HG03520 (cell line): ENCODE data around the gene SELENOI.
"Not testable (repeated sequence)": the region's sequence is repeated elsewhere in the genome, so short reads cannot be mapped to it uniquely, and the experiment has no call there.

Experiments used
- ATAC-seq: cut with Tn5 transposase; IDR thresholded peaks from one replicate; pipeline ENCODE4 v1.9.1; 2021; ENCODE audit warnings: mild to moderate bottlenecking, moderate library complexity; ENCODE audit not compliant: unreplicated experiment

The SELENOI gene

GRCh38 chr2:26345545-26346453 is at the start of gene SELENOI:
Gene SELENOI, plus strand, starts transcription at chr2:26346143. Its CDS starts 90 bp downstream, at chr2:26346233.
- peak; percentile 91 for ATAC-seq

GRCh38 chr2:26297061-26297460 is 48.9 kb upstream of the SELENOI start:
- no peak for ATAC-seq

GRCh38 chr2:26298286-26298637 is 47.7 kb upstream of the SELENOI start:
- ATAC-seq = no peak

- no peak for ATAC-seq
Observed at GRCh38 chr2:26298638-26299393, 47.1 kb upstream of the SELENOI start.

DNA sequence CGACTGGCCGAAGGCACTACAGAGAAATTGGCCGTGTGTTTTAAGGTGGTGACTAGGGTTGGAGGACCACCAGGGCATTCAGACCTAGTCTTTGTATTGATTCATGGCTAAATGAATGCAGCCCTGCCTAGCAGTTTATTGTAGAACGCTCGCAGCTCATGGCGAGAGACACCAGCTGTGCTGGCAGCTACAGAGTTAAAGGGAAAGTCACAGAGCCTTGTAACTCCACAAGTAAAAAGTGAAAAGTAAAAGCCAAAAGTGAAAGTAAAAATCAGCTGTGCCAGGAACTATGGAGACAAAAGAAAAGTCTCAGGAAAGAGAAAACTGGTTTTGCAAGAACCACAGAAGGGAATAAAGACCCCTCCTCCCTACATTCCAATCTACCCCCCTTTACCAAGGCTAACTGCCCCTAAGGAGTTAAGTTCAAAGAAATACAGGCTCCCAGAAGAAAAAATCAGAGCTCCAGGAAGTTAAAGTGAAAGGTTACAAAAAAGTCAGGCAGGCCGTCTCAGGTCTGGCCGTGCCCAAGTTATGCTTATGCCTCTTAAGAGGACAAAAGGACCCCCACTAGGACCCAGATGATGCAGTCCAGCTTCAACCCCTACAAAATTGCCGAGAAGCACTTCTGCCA is 46.4 kb upstream of the SELENOI start:
- no peak for ATAC-seq

GRCh38 chr2:26300234-26300925 is 45.6 kb upstream of the SELENOI start:
- no peak for ATAC-seq

- ATAC-seq = no peak
Observed at GRCh38 chr2:26302846-26303245, 43.1 kb upstream of the SELENOI start.

DNA sequence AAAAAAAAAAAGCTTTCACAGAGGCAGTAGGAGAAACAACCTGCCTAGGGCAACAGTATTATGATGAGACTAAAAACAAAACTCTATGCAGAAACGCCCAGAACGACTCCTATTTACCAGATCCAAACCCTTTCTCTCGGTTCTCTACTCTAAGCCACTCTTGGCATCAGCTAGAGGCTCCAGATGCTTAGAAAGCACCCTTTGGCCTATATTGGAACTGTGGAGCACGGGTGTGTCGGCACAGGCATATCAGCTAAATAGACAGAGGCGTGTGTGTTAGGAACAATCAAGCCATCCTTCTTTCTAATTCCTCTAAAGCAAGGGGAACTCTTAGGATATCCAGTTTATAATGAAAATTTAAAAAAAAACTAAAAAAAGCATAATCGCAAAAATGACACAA is 40.8 kb upstream of the SELENOI start:
- ATAC-seq = not testable (repeated sequence)

- ATAC-seq = no peak
Observed at GRCh38 chr2:26305540-26305939, 40.4 kb upstream of the SELENOI start.

GRCh38 chr2:26309921-26310320 is 36.0 kb upstream of the SELENOI start:
- no peak for ATAC-seq

- ATAC-seq = no peak
Observed at GRCh38 chr2:26312471-26312870, 33.5 kb upstream of the SELENOI start.

DNA sequence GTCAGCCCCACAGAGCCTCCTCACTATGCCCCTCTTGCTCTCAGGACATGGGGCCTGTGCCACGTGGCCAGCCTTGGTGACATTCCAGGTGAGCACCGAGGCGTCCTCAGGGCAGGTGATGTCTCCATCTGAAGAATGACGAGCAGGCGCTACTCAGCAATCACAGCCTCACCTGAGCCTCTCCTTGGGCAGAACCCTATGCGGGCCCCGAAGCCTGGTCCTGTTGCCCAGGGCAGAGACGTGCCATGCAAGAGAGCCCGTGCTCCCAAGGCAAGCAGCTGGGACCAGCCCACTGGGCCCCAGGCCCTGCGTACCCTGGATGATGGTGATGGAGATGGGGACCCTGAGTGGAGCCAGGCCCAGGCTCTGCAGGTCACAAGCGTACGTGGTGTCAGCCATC is 32.5 kb upstream of the SELENOI start:
- ATAC-seq = no peak

GRCh38 chr2:26314243-26314642 is 31.7 kb upstream of the SELENOI start:
- ATAC-seq = no peak

GRCh38 chr2:26316041-26316440 is 29.9 kb upstream of the SELENOI start:
- ATAC-seq = no peak

GRCh38 chr2:26316845-26317244 is 29.1 kb upstream of the SELENOI start:
- ATAC-seq = no peak

DNA sequence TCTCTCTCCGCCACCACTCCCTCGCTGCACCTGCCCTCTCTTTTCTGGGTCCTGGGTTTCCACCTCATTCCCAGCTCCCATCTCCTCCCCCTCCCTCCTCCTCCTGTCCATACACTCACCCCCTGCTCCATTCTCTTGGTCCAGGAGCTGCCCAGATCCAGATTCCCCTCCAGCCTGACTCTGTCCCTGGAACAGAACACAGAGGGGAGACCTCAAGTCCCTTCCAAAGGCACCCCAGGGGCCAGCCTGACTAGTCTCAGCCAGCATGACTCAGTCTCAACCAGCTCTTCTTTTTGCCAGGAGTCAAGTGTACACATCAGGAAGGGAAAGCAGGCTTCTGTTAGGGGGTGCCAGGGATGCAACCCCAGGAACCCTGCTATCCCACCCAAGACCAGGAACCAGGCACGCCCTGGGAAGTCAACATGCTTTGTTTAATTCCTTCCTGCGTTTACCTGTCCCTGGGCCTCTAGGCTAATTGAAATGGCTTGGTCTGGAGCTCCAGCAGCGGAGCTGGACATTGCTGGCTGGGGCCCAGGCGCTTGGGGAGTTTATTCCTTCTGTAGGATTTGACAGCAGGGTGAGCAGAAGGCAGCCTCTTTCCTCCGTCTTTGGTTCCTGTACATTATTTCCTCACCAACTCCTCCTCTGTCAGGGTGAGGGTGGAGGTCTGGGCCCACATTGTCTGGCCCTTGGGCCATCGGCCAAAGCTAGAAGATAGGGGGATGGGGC is 28.4 kb upstream of the SELENOI start:
- no peak for ATAC-seq

DNA sequence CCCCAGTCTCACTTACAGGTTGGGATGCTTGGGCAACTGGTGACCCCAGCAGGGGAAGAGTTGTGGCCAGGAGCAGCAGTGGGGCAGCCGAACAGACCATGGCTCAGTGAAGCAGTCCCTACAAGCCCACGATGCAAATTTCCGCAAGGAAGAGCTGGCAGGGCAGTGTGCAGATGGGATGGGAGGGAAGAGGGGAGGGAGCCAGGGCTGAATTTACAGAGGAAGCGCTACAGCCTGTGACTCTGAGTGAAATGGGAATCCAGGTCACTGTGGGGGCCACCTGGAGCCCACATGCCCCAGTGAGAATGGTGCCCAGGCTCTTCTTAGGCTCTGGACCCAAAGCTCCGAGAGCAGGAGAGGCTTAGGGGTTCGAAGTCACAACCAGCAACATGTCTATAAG is 27.0 kb upstream of the SELENOI start:
- ATAC-seq = no peak

DNA sequence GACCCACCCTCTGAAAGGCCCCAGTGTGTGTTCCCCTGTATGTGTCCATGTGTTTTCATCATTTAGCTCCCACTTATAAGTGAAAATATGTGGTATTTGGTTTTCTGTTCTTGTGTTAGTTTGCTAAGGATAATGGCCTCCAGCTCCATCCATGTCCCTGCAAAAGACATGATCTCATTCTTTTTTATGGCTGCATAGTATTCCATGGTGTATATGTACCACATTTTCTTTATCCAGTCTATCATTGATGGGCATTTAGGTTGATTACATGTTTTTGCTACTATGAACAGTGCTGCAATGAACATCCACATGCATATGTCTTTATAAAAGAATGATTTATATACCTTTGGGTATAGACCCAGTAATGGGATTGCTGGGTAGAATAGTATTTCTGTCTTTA is 21.5 kb upstream of the SELENOI start:
- not testable (repeated sequence) for ATAC-seq

- no peak for ATAC-seq
Observed at GRCh38 chr2:26324903-26325302, 21.0 kb upstream of the SELENOI start.

- no peak for ATAC-seq
Observed at GRCh38 chr2:26325851-26326250, 20.1 kb upstream of the SELENOI start.
